ENCODE measurements around the gene SEPTIN12. TPM values are rescaled to one million over a fixed set of nuclear protein-coding genes. Genes with fewer than 3 reads are reported as not detected.

SEPTIN12 gene
- total RNA-seq, 1 experiment from 2014 or later, result not detected

- Histone ChIP-seq H3K9me3 (ENCODE audit: low read length) (no peaks in the 10 kb centered on the region), H3K4me3 (ENCODE audit: low read length) (peak overlapping the region; percentile 90), H3K27me3 (ENCODE audit: low read length) (no peaks in the 10 kb centered on the region), H3K4me2 (ENCODE audit: low read depth, low read length, poor library complexity, severe bottlenecking) (peak overlapping the region; percentile 99), H2AFZ (ENCODE audit: low read length) (peak overlapping the region; percentile 4; the same call in 1 of the 2 replicates), H3K36me3 (ENCODE audit: insufficient read depth, low read length) (no peaks in the 10 kb centered on the region), H3K79me2 (ENCODE audit: low read length) (no peaks in the 10 kb centered on the region), H3K4me1 (ENCODE audit: low read length) (peaks cover 48% of the 10 kb centered on the region), H3K27ac (ENCODE audit: low read length) (no peak overlapping the region; the same call in 1 of the 2 replicates), H3K9me2 (replicated peaks; ENCODE audit: insufficient read depth, low read length) (no peaks in the 10 kb centered on the region), H3K9ac (ENCODE audit: low read length) (peak overlapping the region; percentile 80), H4K20me1 (ENCODE audit: insufficient read depth, low read depth, low read length) (no peaks in the 10 kb centered on the region)
- no peak for DNase-seq
Observed at GRCh38 chr16:4801051-4801961, 13.2 kb upstream of the SEPTIN12 start.

- Histone ChIP-seq H3K4me1 (ENCODE audit: low read length) (peaks cover 42% of the 10 kb centered on the region), H3K27me3 (ENCODE audit: low read length) (no peaks in the 10 kb centered on the region), H3K4me3 (ENCODE audit: low read length) (no peak overlapping the region), H3K9ac (ENCODE audit: low read length) (no peak overlapping the region), H3K9me2 (replicated peaks; ENCODE audit: insufficient read depth, low read length) (no peaks in the 10 kb centered on the region), H3K9me3 (ENCODE audit: low read length) (no peaks in the 10 kb centered on the region), H2AFZ (ENCODE audit: low read length) (no peak overlapping the region), H3K27ac (ENCODE audit: low read length) (no peak overlapping the region), H3K36me3 (ENCODE audit: insufficient read depth, low read length) (no peaks in the 10 kb centered on the region), H4K20me1 (ENCODE audit: insufficient read depth, low read depth, low read length) (no peaks in the 10 kb centered on the region), H3K4me2 (ENCODE audit: low read depth, low read length, poor library complexity, severe bottlenecking) (no peak overlapping the region), H3K79me2 (ENCODE audit: low read length) (no peaks in the 10 kb centered on the region)
- no peak for DNase-seq
Observed at GRCh38 chr16:4800290-4801041, 12.3 kb upstream of the SEPTIN12 start.

- Histone ChIP-seq H3K27ac (ENCODE audit: low read length) (no peak overlapping the region), H3K9me2 (replicated peaks; ENCODE audit: insufficient read depth, low read length) (no peaks in the 10 kb centered on the region), H3K4me2 (ENCODE audit: low read depth, low read length, poor library complexity, severe bottlenecking) (no peak overlapping the region), H3K79me2 (ENCODE audit: low read length) (no peaks in the 10 kb centered on the region), H3K9ac (ENCODE audit: low read length) (no peak overlapping the region), H3K9me3 (ENCODE audit: low read length) (no peaks in the 10 kb centered on the region), H3K4me3 (ENCODE audit: low read length) (no peak overlapping the region), H3K27me3 (ENCODE audit: low read length) (no peaks in the 10 kb centered on the region), H3K4me1 (ENCODE audit: low read length) (peaks cover 30% of the 10 kb centered on the region), H4K20me1 (ENCODE audit: insufficient read depth, low read depth, low read length) (no peaks in the 10 kb centered on the region), H2AFZ (ENCODE audit: low read length) (no peak overlapping the region), H3K36me3 (ENCODE audit: insufficient read depth, low read length) (no peaks in the 10 kb centered on the region)
- DNase-seq, result no peak
Observed at GRCh38 chr16:4799171-4799855, 11.2 kb upstream of the SEPTIN12 start.

GRCh38 chr16:4798456-4798855, 10.3 kb upstream of the SEPTIN12 start:
- Histone ChIP-seq H3K27me3 (ENCODE audit: low read length) (no peaks in the 10 kb centered on the region), H4K20me1 (ENCODE audit: insufficient read depth, low read depth, low read length) (no peaks in the 10 kb centered on the region), H3K4me3 (ENCODE audit: low read length) (no peak overlapping the region), H3K4me1 (ENCODE audit: low read length) (peaks cover 22% of the 10 kb centered on the region), H3K9ac (ENCODE audit: low read length) (no peak overlapping the region), H3K27ac (ENCODE audit: low read length) (no peak overlapping the region), H3K4me2 (ENCODE audit: low read depth, low read length, poor library complexity, severe bottlenecking) (no peak overlapping the region), H3K79me2 (ENCODE audit: low read length) (no peaks in the 10 kb centered on the region), H3K9me2 (replicated peaks; ENCODE audit: insufficient read depth, low read length) (no peaks in the 10 kb centered on the region), H2AFZ (ENCODE audit: low read length) (no peak overlapping the region), H3K9me3 (ENCODE audit: low read length) (no peaks in the 10 kb centered on the region), H3K36me3 (ENCODE audit: insufficient read depth, low read length) (no peaks in the 10 kb centered on the region)
- no peak for DNase-seq

GRCh38 chr16:4797805-4798252, 9.7 kb upstream of the SEPTIN12 start:
- no peak overlapping the region for H3K4me2 ChIP-seq (ENCODE audit: low read depth, low read length, poor library complexity, severe bottlenecking)
- no peaks in the 10 kb centered on the region for H3K9me3 ChIP-seq (ENCODE audit: low read length)
- H3K9ac ChIP-seq (ENCODE audit: low read length), result no peak overlapping the region

GRCh38 chr16:4796982-4797804, 9.0 kb upstream of the SEPTIN12 start:
- Histone ChIP-seq H3K79me2 (ENCODE audit: low read length) (no peaks in the 10 kb centered on the region), H3K27me3 (ENCODE audit: low read length) (no peaks in the 10 kb centered on the region)

More at GRCh38 chr16:4797805-4798252, 9.7 kb upstream of the SEPTIN12 start:
- no peak for DNase-seq
- Histone ChIP-seq H3K27ac (ENCODE audit: low read length) (no peak overlapping the region), H2AFZ (ENCODE audit: low read length) (no peak overlapping the region), H3K4me3 (ENCODE audit: low read length) (no peak overlapping the region), H3K9me2 (replicated peaks; ENCODE audit: insufficient read depth, low read length) (no peaks in the 10 kb centered on the region), H3K4me1 (ENCODE audit: low read length) (peaks cover 15% of the 10 kb centered on the region), H3K36me3 (ENCODE audit: insufficient read depth, low read length) (no peaks in the 10 kb centered on the region), H3K27me3 (ENCODE audit: low read length) (no peaks in the 10 kb centered on the region), H3K79me2 (ENCODE audit: low read length) (no peaks in the 10 kb centered on the region), H4K20me1 (ENCODE audit: insufficient read depth, low read depth, low read length) (no peaks in the 10 kb centered on the region)

GRCh38 chr16:4795828-4796572, 7.9 kb upstream of the SEPTIN12 start:
- Histone ChIP-seq H3K79me2 (ENCODE audit: low read length) (no peaks in the 10 kb centered on the region), H3K9me3 (ENCODE audit: low read length) (no peaks in the 10 kb centered on the region), H3K9me2 (replicated peaks; ENCODE audit: insufficient read depth, low read length) (no peaks in the 10 kb centered on the region), H3K4me1 (ENCODE audit: low read length) (peaks cover 6% of the 10 kb centered on the region), H3K9ac (ENCODE audit: low read length) (no peak overlapping the region), H4K20me1 (ENCODE audit: insufficient read depth, low read depth, low read length) (no peaks in the 10 kb centered on the region), H3K27ac (ENCODE audit: low read length) (no peak overlapping the region), H2AFZ (ENCODE audit: low read length) (no peak overlapping the region), H3K27me3 (ENCODE audit: low read length) (no peaks in the 10 kb centered on the region), H3K36me3 (ENCODE audit: insufficient read depth, low read length) (no peaks in the 10 kb centered on the region), H3K4me2 (ENCODE audit: low read depth, low read length, poor library complexity, severe bottlenecking) (no peak overlapping the region), H3K4me3 (ENCODE audit: low read length) (no peak overlapping the region)
- DNase-seq, result no peak

More at GRCh38 chr16:4796982-4797804, 9.0 kb upstream of the SEPTIN12 start:
- Histone ChIP-seq H3K9me3 (ENCODE audit: low read length) (no peaks in the 10 kb centered on the region), H4K20me1 (ENCODE audit: insufficient read depth, low read depth, low read length) (no peaks in the 10 kb centered on the region), H2AFZ (ENCODE audit: low read length) (no peak overlapping the region), H3K4me3 (ENCODE audit: low read length) (no peak overlapping the region), H3K9ac (ENCODE audit: low read length) (no peak overlapping the region), H3K27ac (ENCODE audit: low read length) (no peak overlapping the region), H3K36me3 (ENCODE audit: insufficient read depth, low read length) (no peaks in the 10 kb centered on the region), H3K9me2 (replicated peaks; ENCODE audit: insufficient read depth, low read length) (no peaks in the 10 kb centered on the region), H3K4me2 (ENCODE audit: low read depth, low read length, poor library complexity, severe bottlenecking) (no peak overlapping the region), H3K4me1 (ENCODE audit: low read length) (peaks cover 15% of the 10 kb centered on the region)
- no peak for DNase-seq
